COLO668 (cell line): ENCODE results near the gene TROAP.
"Not testable (repeated sequence)": the region's sequence is repeated elsewhere in the genome, so short reads cannot be mapped to it uniquely, and the experiment has no call there.

Experiments used
- DNase-seq: peaks from one replicate; lab custom pipeline; 2025; ENCODE audit not compliant: unreplicated experiment; lab: John Stamatoyannopoulos, UW

Gene TROAP

GRCh38 chr12:49322708-49323523 is at the start of gene TROAP:
TROAP (plus strand) TSS chr12:49323255; CDS start chr12:49323609, 354 bp downstream.
- DNase-seq: peak; percentile 94

GRCh38 chr12:49273726-49274395 is 49.2 kb upstream of the TROAP start:
- no peak for DNase-seq

GRCh38 chr12:49274396-49275069 is 48.5 kb upstream of the TROAP start:
- DNase-seq: no peak

- DNase-seq: no peak
These were observed 46.5 kb upstream of the TROAP start for GRCh38 chr12:49276304-49277290.

- no peak for DNase-seq
These were observed 45.6 kb upstream of the TROAP start for GRCh38 chr12:49277466-49277865.

GRCh38 chr12:49279706-49280159 is 43.3 kb upstream of the TROAP start:
- no peak for DNase-seq

- not testable (repeated sequence) for DNase-seq
These were observed 42.5 kb upstream of the TROAP start for GRCh38 chr12:49280545-49280944.

- no peak for DNase-seq
These were observed 40.8 kb upstream of the TROAP start for GRCh38 chr12:49282302-49282701.

- DNase-seq: not testable (repeated sequence)
These were observed 40.2 kb upstream of the TROAP start for GRCh38 chr12:49282740-49283375.

GRCh38 chr12:49283541-49284429 is 39.3 kb upstream of the TROAP start:
- DNase-seq: no peak

- no peak for DNase-seq
These were observed 38.4 kb upstream of the TROAP start for GRCh38 chr12:49284672-49285071.

- no peak for DNase-seq
These were observed 35.2 kb upstream of the TROAP start for GRCh38 chr12:49287876-49288275.

GRCh38 chr12:49288412-49288853 is 34.6 kb upstream of the TROAP start:
- peak; percentile 21 for DNase-seq

GRCh38 chr12:49288922-49289555 is 34.0 kb upstream of the TROAP start:
- no peak for DNase-seq

GRCh38 chr12:49292729-49293055 is 30.4 kb upstream of the TROAP start:
- no peak for DNase-seq

- DNase-seq: no peak
These were observed 29.7 kb upstream of the TROAP start for GRCh38 chr12:49293056-49293956.

- no peak for DNase-seq
These were observed 28.8 kb upstream of the TROAP start for GRCh38 chr12:49294086-49294803.
